GM15510 (cell line): ENCODE data around the gene ARHGEF1.
A peak's percentile ranks its signal among the peaks of the same experiment; 100 is the strongest.

Source experiments
- POLR2A ChIP-seq: IDR thresholded peaks from 3 replicates; pipeline ENCODE4 v1.6.1; 2011; ENCODE audit warnings: borderline replicate concordance; ENCODE audit not compliant: insufficient read length; ENCODE audit errors: extremely low read depth

Gene ARHGEF1

GRCh38 chr19:41932259-41932719 is 49.3 kb downstream of the ARHGEF1 start:
- TF ChIP-seq POLR2A: no peak

- no peak for TF ChIP-seq POLR2A
Observed at GRCh38 chr19:41932720-41933332, 49.8 kb downstream of the ARHGEF1 start.

DNA sequence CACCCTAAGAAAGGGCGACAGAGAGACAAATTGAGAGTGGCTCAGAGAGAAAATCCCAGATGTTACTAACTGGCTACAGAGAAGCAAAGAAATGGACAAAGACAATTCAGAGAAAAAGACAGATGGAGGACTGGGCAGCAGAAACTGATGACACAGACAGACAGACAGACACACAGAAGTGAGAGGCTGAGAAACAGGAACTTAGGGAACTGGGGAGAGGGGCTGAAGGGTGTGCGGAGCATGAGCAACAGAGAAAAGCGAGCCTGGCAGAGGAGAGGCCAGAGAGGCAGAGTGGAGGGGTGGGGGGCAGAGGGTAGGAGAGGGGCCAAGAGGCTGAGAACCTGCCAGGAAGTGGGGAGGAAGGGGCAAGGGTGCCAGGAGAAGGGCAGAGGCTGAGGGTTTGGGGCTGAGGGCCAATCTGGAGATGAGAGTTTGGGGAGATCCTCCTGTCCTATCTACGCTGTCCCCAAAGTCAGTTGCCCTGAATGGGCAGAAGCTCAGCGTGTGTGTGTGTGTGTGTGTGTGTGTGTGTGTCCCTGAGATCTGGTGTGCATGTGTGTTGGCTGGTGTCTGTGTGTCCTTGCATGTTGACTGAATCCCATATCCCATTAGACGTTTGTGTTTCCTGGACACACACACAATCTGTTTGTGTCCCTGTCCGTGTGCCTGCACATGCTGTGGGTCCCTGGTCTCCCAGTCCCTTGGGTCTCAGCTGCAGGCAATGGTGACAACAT is 50.9 kb downstream of the ARHGEF1 start:
- TF ChIP-seq POLR2A: no peak

GRCh38 chr19:41934849-41935374 is 51.9 kb downstream of the ARHGEF1 start:
- no peak for TF ChIP-seq POLR2A

- no peak for TF ChIP-seq POLR2A
Observed at GRCh38 chr19:41935760-41936415, 52.9 kb downstream of the ARHGEF1 start.

GRCh38 chr19:41936416-41936850 is 53.4 kb downstream of the ARHGEF1 start:
- TF ChIP-seq POLR2A: no peak

DNA sequence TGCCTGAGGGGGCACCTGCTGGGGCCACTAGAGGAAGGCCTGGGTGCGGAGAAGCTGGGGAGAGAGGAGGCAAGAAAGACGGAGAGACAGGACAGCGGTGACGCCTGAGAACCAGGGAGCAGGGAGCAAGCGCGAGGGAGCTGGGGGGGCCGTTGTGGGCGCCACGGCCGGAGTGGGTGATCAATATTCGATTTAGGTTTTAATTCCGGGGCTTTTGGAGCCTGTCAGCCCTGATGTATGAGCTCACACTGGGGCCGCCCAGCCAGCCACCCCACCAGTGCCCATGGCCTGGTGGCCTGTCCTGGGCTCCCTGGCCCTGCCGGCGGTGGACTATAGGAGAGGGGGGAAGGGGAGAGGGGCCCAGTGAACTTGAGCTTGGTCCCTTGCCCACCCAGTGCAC is 54.0 kb downstream of the ARHGEF1 start:
- no peak for TF ChIP-seq POLR2A

- TF ChIP-seq POLR2A: no peak
Observed at GRCh38 chr19:41937525-41938468, 54.8 kb downstream of the ARHGEF1 start.

- peak; percentile 44 for TF ChIP-seq POLR2A
Observed at GRCh38 chr19:41939861-41940730, 57.1 kb downstream of the ARHGEF1 start.

GRCh38 chr19:41940731-41941409 is 57.9 kb downstream of the ARHGEF1 start:
- TF ChIP-seq POLR2A: peak; percentile 12

DNA sequence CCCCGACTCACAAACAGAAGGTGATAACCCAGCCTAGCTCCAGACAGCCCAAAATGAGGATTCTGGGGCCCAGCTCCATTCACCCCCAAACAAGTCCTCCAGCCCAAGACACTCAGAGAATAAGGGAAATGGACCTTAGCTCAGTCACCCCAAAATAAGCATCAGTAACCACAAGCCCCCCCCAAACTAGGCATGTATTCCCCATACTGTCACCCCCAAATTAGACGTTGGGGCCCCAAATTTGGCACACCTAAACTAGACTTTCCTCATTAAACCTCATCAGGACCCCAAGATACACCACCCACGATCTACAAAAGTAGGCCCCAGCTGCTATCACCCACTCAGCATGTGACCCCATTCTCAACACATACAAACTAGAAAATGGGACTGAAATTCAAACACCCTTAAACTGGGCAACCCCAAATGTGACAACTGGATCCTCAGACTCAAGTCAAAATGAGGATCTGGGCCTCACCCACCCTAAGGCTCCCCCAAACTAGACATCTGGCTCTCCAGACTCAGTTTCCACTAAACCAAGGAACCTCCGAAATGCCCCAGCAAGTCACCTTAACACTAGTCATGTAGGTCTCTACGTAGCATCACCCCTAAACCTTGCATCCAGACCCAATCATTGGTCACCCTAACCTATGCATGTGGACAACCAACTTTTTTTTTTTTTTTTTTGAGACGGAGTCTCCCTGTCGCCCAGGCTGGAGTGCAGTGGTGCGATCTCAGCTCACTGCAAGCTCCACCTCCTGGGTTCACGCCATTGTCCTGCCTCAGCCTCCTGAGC is 58.6 kb downstream of the ARHGEF1 start:
- no peak for TF ChIP-seq POLR2A

- TF ChIP-seq POLR2A: no peak
Observed at GRCh38 chr19:41944336-41944735, 61.4 kb downstream of the ARHGEF1 start.

DNA sequence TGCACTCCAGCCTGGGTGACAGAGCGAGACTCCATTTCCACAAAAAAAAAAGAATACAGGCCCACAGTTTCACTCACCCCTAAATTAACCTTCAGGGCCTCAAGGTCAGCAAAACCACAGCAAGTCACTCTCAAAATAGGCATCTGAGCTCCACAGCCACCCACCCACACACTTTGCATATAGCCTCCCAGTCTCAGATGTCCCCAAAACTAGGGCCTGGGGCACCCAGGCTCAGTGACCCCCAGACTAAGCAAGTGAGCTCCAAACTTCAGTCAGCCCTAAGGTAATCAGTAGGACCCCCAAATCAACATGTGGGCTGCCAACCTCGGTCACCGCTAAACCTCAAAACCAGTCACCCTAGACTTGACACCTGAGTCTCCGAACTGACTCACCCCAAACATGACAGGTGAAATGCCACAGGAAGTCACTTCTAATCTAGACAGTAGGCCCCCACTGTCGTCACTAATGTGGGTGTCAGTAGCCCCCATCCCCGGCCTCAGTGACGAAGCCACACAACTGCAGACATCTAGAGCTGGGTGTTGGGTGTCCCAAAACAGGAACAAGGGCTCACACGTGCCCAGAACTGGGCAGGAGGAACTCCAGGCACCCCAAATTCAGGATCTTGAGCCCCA is 62.3 kb downstream of the ARHGEF1 start:
- TF ChIP-seq POLR2A: peak; percentile 27
